Keratinocyte (primary cell): Measurements from ENCODE around the gene GALT.

Experiments
- EZH2 ChIP-seq: IDR thresholded peaks from one replicate; pipeline ENCODE4 v1.6.1; 2012; ENCODE audit warnings: inconsistent platforms, mild to moderate bottlenecking, low read length, moderate library complexity
- TF ChIP-seq, protein P1 (sequence below), 3 experiments: IDR thresholded peaks in 1 of 3; conservative IDR thresholded peaks in 1 of 3; optimal IDR thresholded peaks in 1 of 3; 2 replicates in 2 of 3; 3 replicates in 1 of 3; pipeline versions ENCODE3 to v1.5.1; 2011; ENCODE audit warnings: low read length in 3 of 3, mild to moderate bottlenecking in 3 of 3, moderate library complexity in 2 of 3, control low read depth in 1 of 3, inconsistent platforms in 1 of 3; ENCODE audit not compliant: insufficient read depth in 2 of 3; ENCODE audit errors: extremely low read depth in 1 of 3

DNA sequence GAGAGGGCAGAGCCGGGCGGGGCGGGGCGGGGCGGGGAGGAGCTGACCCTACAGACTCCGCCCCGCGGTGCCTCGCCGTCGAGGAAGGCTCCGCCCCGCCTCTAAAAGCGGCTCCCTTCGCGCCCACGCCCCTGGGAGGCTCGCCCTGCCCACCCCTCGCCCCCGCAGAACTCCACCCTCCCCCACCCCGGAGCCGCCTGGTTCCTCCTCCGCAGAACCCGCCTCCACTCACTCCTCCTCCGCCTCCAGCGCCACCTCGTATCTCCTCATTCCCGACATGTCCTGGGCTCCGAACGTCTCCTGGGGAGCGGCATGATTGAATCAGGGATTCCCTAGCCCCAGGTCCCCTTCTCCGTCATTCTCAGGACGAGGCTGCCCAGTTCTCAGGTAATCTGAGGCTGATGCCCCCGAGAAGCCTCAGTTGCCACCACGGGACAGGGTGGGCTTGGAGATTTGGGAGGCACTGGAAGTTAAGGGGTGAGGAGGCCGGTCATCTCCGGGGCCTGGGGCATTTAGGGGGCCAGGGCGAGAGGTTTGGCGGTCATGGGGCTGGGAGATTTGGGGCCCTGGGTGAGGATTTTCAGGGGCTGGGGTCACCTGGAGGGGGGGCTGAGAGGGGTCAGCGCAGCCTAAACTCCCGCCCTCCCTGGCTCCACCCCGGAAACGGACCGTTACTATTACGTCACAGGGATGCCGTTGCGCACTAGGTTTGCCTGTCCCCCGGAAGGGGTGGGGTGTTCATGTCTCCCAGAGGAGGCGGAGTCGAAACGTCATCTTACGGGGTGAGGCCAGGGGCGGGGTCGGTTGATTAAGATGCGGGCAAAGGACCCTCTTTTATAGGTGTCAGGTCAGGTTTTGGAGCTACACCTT lies 19.1 kb downstream of the GALT start:
- no peak for TF ChIP-seq EZH2
- TF ChIP-seq, protein P1, sequence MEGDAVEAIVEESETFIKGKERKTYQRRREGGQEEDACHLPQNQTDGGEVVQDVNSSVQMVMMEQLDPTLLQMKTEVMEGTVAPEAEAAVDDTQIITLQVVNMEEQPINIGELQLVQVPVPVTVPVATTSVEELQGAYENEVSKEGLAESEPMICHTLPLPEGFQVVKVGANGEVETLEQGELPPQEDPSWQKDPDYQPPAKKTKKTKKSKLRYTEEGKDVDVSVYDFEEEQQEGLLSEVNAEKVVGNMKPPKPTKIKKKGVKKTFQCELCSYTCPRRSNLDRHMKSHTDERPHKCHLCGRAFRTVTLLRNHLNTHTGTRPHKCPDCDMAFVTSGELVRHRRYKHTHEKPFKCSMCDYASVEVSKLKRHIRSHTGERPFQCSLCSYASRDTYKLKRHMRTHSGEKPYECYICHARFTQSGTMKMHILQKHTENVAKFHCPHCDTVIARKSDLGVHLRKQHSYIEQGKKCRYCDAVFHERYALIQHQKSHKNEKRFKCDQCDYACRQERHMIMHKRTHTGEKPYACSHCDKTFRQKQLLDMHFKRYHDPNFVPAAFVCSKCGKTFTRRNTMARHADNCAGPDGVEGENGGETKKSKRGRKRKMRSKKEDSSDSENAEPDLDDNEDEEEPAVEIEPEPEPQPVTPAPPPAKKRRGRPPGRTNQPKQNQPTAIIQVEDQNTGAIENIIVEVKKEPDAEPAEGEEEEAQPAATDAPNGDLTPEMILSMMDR (optimal IDR thresholded peaks at IDR 0.05 in 1 of 3, IDR thresholded peaks at IDR 0.05 in 1 of 3, conservative IDR thresholded peaks at IDR 0.05 in 1 of 3; ENCODE audit: extremely low read depth in 1 of 3, insufficient read depth in 2 of 3, low read length in 3 of 3) = no peak
